ENCODE measurements around the gene ARHGAP4.

- TF ChIP-seq FOS (IDR thresholded peaks at IDR 0.05; ENCODE audit: low read depth, low read length) (no peak), CTCF (conservative IDR thresholded peaks at IDR 0.05; ENCODE audit: low read depth, low read length) (no peak), MXI1 (IDR thresholded peaks at IDR 0.05; ENCODE audit: borderline replicate concordance, low read depth, low read length) (no peak), SMC3 (IDR thresholded peaks at IDR 0.05; ENCODE audit: low read depth, low read length) (no peak), MAZ (IDR thresholded peaks at IDR 0.05; ENCODE audit: borderline replicate concordance, low read depth, low read length) (no peak), POLR2A (IDR thresholded peaks at IDR 0.05; ENCODE audit: low read depth, low read length) (no peak), USF2 (IDR thresholded peaks at IDR 0.05; ENCODE audit: low read depth, low read length) (no peak), CEBPB (IDR thresholded peaks at IDR 0.05; ENCODE audit: low read depth, low read length) (no peak)
Observed at GRCh38 chrX:153877571-153878261, 48.3 kb downstream of the ARHGAP4 start.

All from IMR-90 (cell line).